GM18909 (cell line): ENCODE results near the gene TTC1.
"Not testable (repeated sequence)": the region's sequence is repeated elsewhere in the genome, so short reads cannot be mapped to it uniquely, and the experiment has no call there.

ENCODE experiments used
- ATAC-seq: cut with Tn5 transposase; IDR thresholded peaks from one replicate; pipeline ENCODE4 v1.9.1; 2021; ENCODE audit warnings: mild to moderate bottlenecking; ENCODE audit not compliant: unreplicated experiment, poor library complexity

Gene TTC1

GRCh38 chr5:160036884-160037283 lies 27.9 kb downstream of the TTC1 start:
- ATAC-seq, result no peak

- no peak for ATAC-seq
Measured at GRCh38 chr5:160039810-160040470, 31.0 kb downstream of the TTC1 start.

- no peak for ATAC-seq
Measured at GRCh38 chr5:160040471-160040835, 31.5 kb downstream of the TTC1 start.

- no peak for ATAC-seq
Measured at GRCh38 chr5:160042671-160043070, 33.7 kb downstream of the TTC1 start.

GRCh38 chr5:160044391-160044804 lies 35.5 kb downstream of the TTC1 start:
- ATAC-seq, result no peak

GRCh38 chr5:160044967-160045366 lies 36.0 kb downstream of the TTC1 start:
- ATAC-seq, result no peak

GRCh38 chr5:160047423-160047822 lies 38.5 kb downstream of the TTC1 start:
- ATAC-seq, result no peak

- no peak for ATAC-seq
Measured at GRCh38 chr5:160048131-160048530, 39.2 kb downstream of the TTC1 start.

GRCh38 chr5:160049099-160049498 lies 40.2 kb downstream of the TTC1 start:
- ATAC-seq, result no peak

- ATAC-seq, result no peak
Measured at GRCh38 chr5:160054047-160054446, 45.1 kb downstream of the TTC1 start.

GRCh38 chr5:160054831-160055230 lies 45.9 kb downstream of the TTC1 start:
- no peak for ATAC-seq

GRCh38 chr5:160057256-160057655 lies 48.3 kb downstream of the TTC1 start:
- no peak for ATAC-seq

- ATAC-seq, result no peak
Measured at GRCh38 chr5:160060001-160060400, 51.1 kb downstream of the TTC1 start.

- no peak for ATAC-seq
Measured at GRCh38 chr5:160061770-160062169, 52.8 kb downstream of the TTC1 start.

- ATAC-seq, result no peak
Measured at GRCh38 chr5:160064417-160064810, 55.5 kb downstream of the TTC1 start.

GRCh38 chr5:160064995-160065614 lies 56.2 kb downstream of the TTC1 start:
- ATAC-seq, result no peak

- ATAC-seq, result not testable (repeated sequence)
Measured at GRCh38 chr5:160069120-160069519, 60.2 kb downstream of the TTC1 start.

GRCh38 chr5:160071516-160071915 lies 62.6 kb downstream of the TTC1 start:
- no peak for ATAC-seq

GRCh38 chr5:160071916-160072315 lies 63.0 kb downstream of the TTC1 start:
- no peak for ATAC-seq

- no peak for ATAC-seq
Measured at GRCh38 chr5:160075073-160075472, 66.1 kb downstream of the TTC1 start.

GRCh38 chr5:160076997-160077396 lies 68.1 kb downstream of the TTC1 start:
- ATAC-seq, result no peak

GRCh38 chr5:160079753-160080152 lies 70.8 kb downstream of the TTC1 start:
- no peak for ATAC-seq
